Muscle layer of colon (tissue), 2 donors: ENCODE data around the gene PRG3.
"Not testable (repeated sequence)": the region's sequence is repeated elsewhere in the genome, so short reads cannot be mapped to it uniquely, and the experiment has no call there.

Experiments
- H3K27ac ChIP-seq: one replicate; pipeline ENCODE4 v1.7.0; 2013; ENCODE audit warnings: low read depth, mild to moderate bottlenecking, low read length, moderate library complexity
- H3K27me3 ChIP-seq, 2 donors: one replicate each; pipeline ENCODE4 v1.7.0; 2013; ENCODE audit warnings: low read length in 2 of 2, mild to moderate bottlenecking in 2 of 2; ENCODE audit not compliant: insufficient read depth in 2 of 2, control insufficient read depth in 1 of 2
- H3K36me3 ChIP-seq: one replicate; pipeline ENCODE4 v1.7.0; 2013; ENCODE audit warnings: mild to moderate bottlenecking, low read length; ENCODE audit not compliant: insufficient read depth
- H3K4me1 ChIP-seq: one replicate; pipeline ENCODE4 v1.7.0; 2013; ENCODE audit warnings: mild to moderate bottlenecking, low read length; ENCODE audit not compliant: insufficient read depth
- H3K4me3 ChIP-seq, 2 donors: one replicate each; pipeline ENCODE4 v1.7.0; 2013; ENCODE audit warnings: low read length in 2 of 2, low read depth in 1 of 2, mild to moderate bottlenecking in 1 of 2, moderate library complexity in 1 of 2
- H3K9ac ChIP-seq: one replicate; pipeline ENCODE4 v1.7.0; 2013; ENCODE audit warnings: low read length
- H3K9me3 ChIP-seq: one replicate; pipeline ENCODE4 v1.7.0; 2013; ENCODE audit warnings: mild to moderate bottlenecking, low read length
- donor health status: abdominal sarcoma.
- donor health status: Adenocarcinoma of cecum.

PRG3 gene

GRCh38 chr11:57407010-57407920, 26.3 kb upstream of the PRG3 start:
- Histone ChIP-seq H3K9ac (no peak overlapping the region), H3K4me3 (no peak overlapping the region), H3K9me3 (no peaks in the 10 kb centered on the region), H3K36me3 (peaks cover 33% of the 10 kb centered on the region), H3K4me1 (no peaks in the 10 kb centered on the region), H3K27me3 (no peaks in the 10 kb centered on the region), H3K27ac (no peak overlapping the region)

DNA sequence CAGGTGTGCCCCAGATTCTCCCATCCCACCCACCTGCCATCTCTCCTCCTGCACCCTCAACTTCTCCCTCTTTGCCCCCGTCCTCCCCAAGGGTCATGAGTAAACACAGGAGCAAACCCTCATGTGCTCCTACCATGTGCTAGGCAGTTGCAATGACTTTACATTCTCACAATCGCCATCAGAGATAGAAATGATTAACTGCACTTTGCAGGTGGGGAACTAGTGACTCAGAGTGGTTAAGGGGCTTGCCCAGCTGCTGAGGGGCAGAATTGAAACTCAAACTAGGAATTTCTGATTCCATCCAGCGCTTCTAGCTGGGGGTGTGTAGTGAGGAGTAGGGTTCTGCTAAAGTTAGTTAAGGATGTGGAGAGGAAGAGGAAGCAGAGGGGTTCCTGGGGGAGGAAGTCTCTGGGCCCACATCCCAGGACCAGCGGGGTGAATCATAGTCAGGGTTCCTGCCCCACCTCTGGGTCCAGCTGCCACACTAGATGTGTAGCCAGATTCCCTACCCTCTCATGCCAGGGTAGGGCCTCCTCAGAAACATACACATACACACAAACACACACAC, 25.5 kb upstream of the PRG3 start:
- peaks cover 33% of the 10 kb centered on the region for H3K36me3 ChIP-seq
- no peaks in the 10 kb centered on the region for H3K27me3 ChIP-seq
- H3K9ac ChIP-seq = no peak overlapping the region
- no peaks in the 10 kb centered on the region for H3K9me3 ChIP-seq
- no peak overlapping the region for H3K27ac ChIP-seq
- H3K4me3 ChIP-seq = no peak overlapping the region
- no peaks in the 10 kb centered on the region for H3K4me1 ChIP-seq

- no peak overlapping the region for H3K9ac ChIP-seq
- H3K27me3 ChIP-seq = no peaks in the 10 kb centered on the region
- peaks cover 32% of the 10 kb centered on the region for H3K36me3 ChIP-seq
- H3K4me3 ChIP-seq = no peak overlapping the region
- H3K9me3 ChIP-seq = no peaks in the 10 kb centered on the region
- no peak overlapping the region for H3K27ac ChIP-seq
- H3K4me1 ChIP-seq = no peaks in the 10 kb centered on the region
These were observed 24.4 kb upstream of the PRG3 start for GRCh38 chr11:57405271-57405860.

DNA sequence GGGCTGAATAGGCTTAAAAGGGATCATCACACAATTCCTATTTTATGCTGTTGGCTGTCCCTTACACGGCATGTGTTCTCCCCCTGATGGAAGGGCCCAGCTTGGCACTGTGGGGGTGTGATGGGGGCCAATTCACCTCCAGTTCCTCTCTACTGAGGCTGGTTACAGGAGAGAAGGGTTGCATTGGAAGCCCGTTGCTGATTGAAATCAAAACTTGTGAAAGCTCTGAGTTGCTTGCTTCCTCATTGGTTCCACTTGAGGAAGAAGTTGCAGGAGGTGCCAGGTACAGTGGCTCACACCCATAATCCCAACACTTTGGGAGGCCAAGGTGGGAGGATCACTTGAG, 22.8 kb upstream of the PRG3 start:
- H3K9me3 ChIP-seq = no peaks in the 10 kb centered on the region
- H3K4me1 ChIP-seq = no peaks in the 10 kb centered on the region
- H3K9ac ChIP-seq = no peak overlapping the region
- peaks cover 16% of the 10 kb centered on the region for H3K36me3 ChIP-seq
- no peak overlapping the region for H3K27ac ChIP-seq
- no peaks in the 10 kb centered on the region for H3K27me3 ChIP-seq
- H3K4me3 ChIP-seq = no peak overlapping the region

- peaks cover 12% of the 10 kb centered on the region for H3K36me3 ChIP-seq
- not testable (repeated sequence) for H3K27ac ChIP-seq, H3K4me1 ChIP-seq, H3K9me3 ChIP-seq, H3K4me3 ChIP-seq, H3K9ac ChIP-seq, H3K27me3 ChIP-seq
These were observed 22.3 kb upstream of the PRG3 start for GRCh38 chr11:57403003-57403801.

- no peaks in the 10 kb centered on the region for H3K9me3 ChIP-seq
- H3K27me3 ChIP-seq = no peaks in the 10 kb centered on the region
- H3K36me3 ChIP-seq = peaks cover 5% of the 10 kb centered on the region
- no peak overlapping the region for H3K27ac ChIP-seq
- H3K4me1 ChIP-seq = no peaks in the 10 kb centered on the region
- no peak overlapping the region for H3K9ac ChIP-seq
- H3K4me3 ChIP-seq = no peak overlapping the region
These were observed 21.4 kb upstream of the PRG3 start for GRCh38 chr11:57402188-57403002.

GRCh38 chr11:57399972-57400578, 19.1 kb upstream of the PRG3 start:
- Histone ChIP-seq H3K9ac (no peak overlapping the region), H3K4me3 (no peak overlapping the region)

DNA sequence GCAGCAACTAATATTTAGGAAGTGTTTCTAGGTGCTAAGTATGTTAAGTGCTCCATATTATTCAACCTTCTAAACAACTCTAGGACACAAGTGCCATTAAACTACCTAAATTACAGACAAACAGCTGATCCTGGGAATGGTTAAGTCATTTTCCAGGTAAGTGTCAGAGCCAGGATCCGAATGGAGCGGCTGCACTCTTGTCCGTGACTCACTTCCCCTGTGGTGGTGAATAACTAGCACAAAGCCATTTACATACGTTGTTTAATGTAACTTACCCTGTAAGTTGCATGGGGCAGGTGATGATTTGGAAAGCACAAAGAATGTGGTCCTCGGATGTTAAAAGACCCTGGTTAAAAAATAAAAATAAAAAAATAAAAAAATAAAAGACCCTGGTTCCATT, 18.3 kb upstream of the PRG3 start:
- no peaks in the 10 kb centered on the region for H3K27me3 ChIP-seq
- no peak overlapping the region for H3K27ac ChIP-seq
- no peaks in the 10 kb centered on the region for H3K36me3 ChIP-seq
- H3K4me1 ChIP-seq = no peaks in the 10 kb centered on the region
- H3K9me3 ChIP-seq = no peaks in the 10 kb centered on the region
- H3K4me3 ChIP-seq = no peak overlapping the region
- H3K9ac ChIP-seq = no peak overlapping the region

More at GRCh38 chr11:57399972-57400578, 19.1 kb upstream of the PRG3 start:
- no peaks in the 10 kb centered on the region for H3K27me3 ChIP-seq
- H3K36me3 ChIP-seq = no peaks in the 10 kb centered on the region
- H3K9me3 ChIP-seq = no peaks in the 10 kb centered on the region
- H3K27ac ChIP-seq = no peak overlapping the region
- no peaks in the 10 kb centered on the region for H3K4me1 ChIP-seq

DNA sequence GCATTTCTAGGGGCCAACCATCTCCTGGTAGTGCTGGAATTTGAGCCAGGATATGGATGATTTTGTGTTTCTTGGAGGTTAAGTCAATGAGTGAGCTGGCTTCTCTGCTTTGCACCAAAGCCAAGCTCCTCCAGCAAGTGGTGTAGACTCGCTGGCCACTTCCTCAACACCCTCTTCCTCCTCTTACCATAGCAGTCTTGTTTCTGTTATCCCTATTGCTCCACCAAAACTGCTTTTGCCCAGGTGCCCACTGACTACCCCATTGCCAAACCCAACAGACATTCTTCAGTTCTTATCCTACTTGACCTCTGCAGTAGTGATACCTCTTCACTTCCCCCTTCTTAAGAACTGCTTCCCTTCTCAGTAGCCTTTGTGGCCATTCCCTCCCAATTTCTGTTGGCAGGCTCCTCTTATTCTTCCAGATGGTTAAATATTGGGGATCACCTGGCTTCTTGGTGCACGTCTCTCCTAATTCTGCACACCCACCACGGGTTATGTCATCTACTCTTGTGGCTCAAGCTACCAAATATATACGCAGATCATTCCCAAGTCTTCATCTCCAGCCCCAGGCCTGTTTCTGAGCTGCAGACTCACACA, 16.5 kb upstream of the PRG3 start:
- H3K36me3 ChIP-seq = no peaks in the 10 kb centered on the region
- H3K4me3 ChIP-seq = no peak overlapping the region
- no peak overlapping the region for H3K27ac ChIP-seq
- H3K4me1 ChIP-seq = no peaks in the 10 kb centered on the region
- H3K9ac ChIP-seq = no peak overlapping the region
- no peaks in the 10 kb centered on the region for H3K9me3 ChIP-seq
- H3K27me3 ChIP-seq = no peaks in the 10 kb centered on the region

DNA sequence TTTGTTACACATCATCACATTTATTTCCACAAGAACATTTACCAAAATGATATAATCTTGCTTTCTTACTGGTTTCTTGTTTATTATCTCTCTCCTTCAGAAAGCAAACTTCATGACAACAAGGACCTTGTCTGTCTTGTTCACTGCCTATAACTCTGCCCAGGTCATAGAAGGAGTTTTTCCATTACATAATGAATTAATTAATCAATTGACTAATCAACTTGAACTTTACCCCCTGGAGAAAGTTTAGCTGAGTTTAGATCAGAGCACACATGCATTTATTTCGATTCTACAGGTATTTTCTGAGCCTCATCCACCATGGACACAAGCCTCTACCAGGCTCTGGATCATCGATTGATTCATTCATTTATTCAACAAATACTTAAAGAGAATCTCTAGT, 15.8 kb upstream of the PRG3 start:
- H3K36me3 ChIP-seq = no peaks in the 10 kb centered on the region
- H3K9ac ChIP-seq = no peak overlapping the region
- H3K9me3 ChIP-seq = no peaks in the 10 kb centered on the region
- H3K4me3 ChIP-seq = no peak overlapping the region
- H3K27ac ChIP-seq = no peak overlapping the region
- no peaks in the 10 kb centered on the region for H3K27me3 ChIP-seq
- H3K4me1 ChIP-seq = no peaks in the 10 kb centered on the region
